Lower lobe of right lung (tissue), 2 donors: ENCODE results near the gene TMEM92. TPM values are rescaled to one million over a fixed set of nuclear protein-coding genes. Genes with fewer than 3 reads are reported as not detected.
"Not testable (repeated sequence)": the region's sequence is repeated elsewhere in the genome, so short reads cannot be mapped to it uniquely, and the experiment has no call there.

ENCODE experiments used
- ATAC-seq, 2 donors: fragments of 200-7000 bp; cut with Tn5 transposase; one replicate each; pipeline ENCODE4 v1.9.1; 2020 to 2022; ENCODE audit warnings: mild to moderate bottlenecking in 2 of 2, moderate library complexity in 2 of 2
- DNase-seq: peaks from one replicate; pipeline ENCODE4 v3.0.0-alpha.2; 2020
- H3K27ac ChIP-seq: fragments of 200-600 bp; one replicate; pipeline ENCODE4 v1.8.0; 2022
- H3K27me3 ChIP-seq: fragments of 200-600 bp; one replicate; pipeline ENCODE4 v1.8.0; 2022; ENCODE audit warnings: low read depth
- H3K36me3 ChIP-seq: fragments of 200-600 bp; one replicate; pipeline ENCODE4 v1.8.0; 2022; ENCODE audit warnings: mild to moderate bottlenecking
- H3K4me1 ChIP-seq: fragments of 200-600 bp; one replicate; pipeline ENCODE4 v1.8.0; 2022
- H3K4me3 ChIP-seq: fragments of 200-600 bp; one replicate; pipeline ENCODE4 v1.8.0; 2022; ENCODE audit warnings: mild to moderate bottlenecking
- H3K9me3 ChIP-seq: fragments of 200-600 bp; one replicate; pipeline ENCODE4 v1.8.0; 2022
- CTCF ChIP-seq: fragments of 200-600 bp; IDR thresholded peaks from one replicate; pipeline ENCODE4 v1.8.0; 2022; ENCODE audit warnings: antibody characterized with exemption, mild to moderate bottlenecking
- intact Hi-C: fragments of 100-400 bp; cut with DNase I; formaldehyde crosslinking; loops from one replicate; pipeline ENCODE4 v1.11.0; 2022
- total RNA-seq: library from RNA; stranded (reverse); fragmentation: NEBNext Ultra II Directional; extraction: Animal tissue kit (Norgen Biotek cat#: 25700); gene quantifications from one replicate; pipeline ENCODE4 v1.2.1, GENCODE V29; 2021
- donor health status: DM: no; HTN: yes; CAD: no; lungs with severe emphysema.

TMEM92 gene
- total RNA-seq, 1 donor from 2014 or later: 9.2 TPM

GRCh38 chr17:50297407-50297865 is 23.2 kb downstream of the TMEM92 start:
- ATAC-seq (peak; percentile 95), DNase-seq (peak; percentile 88)
- H3K27me3 ChIP-seq: no peaks in the 10 kb centered on the region
- H3K9me3 ChIP-seq: no peaks in the 10 kb centered on the region
- intact Hi-C loops: no loop called here
- no peaks in the 10 kb centered on the region for H3K36me3 ChIP-seq
- no peak overlapping the region for H3K4me3 ChIP-seq
- no peaks in the 10 kb centered on the region for H3K4me1 ChIP-seq
- H3K27ac ChIP-seq: no peak overlapping the region
- peak; percentile 96 for TF ChIP-seq CTCF

GRCh38 chr17:50298018-50298417 is 23.8 kb downstream of the TMEM92 start:
- ATAC-seq (peak in 1 of 2 donors; percentile 8), DNase-seq (no peak)
- H3K9me3 ChIP-seq: no peaks in the 10 kb centered on the region
- no peaks in the 10 kb centered on the region for H3K4me1 ChIP-seq
- H3K36me3 ChIP-seq: no peaks in the 10 kb centered on the region
- TF ChIP-seq CTCF: no peak
- H3K27me3 ChIP-seq: no peaks in the 10 kb centered on the region
- no peak overlapping the region for H3K4me3 ChIP-seq
- intact Hi-C loops: no loop called here
- H3K27ac ChIP-seq: no peak overlapping the region

GRCh38 chr17:50299776-50300175 is 25.5 kb downstream of the TMEM92 start:
- H3K4me1 ChIP-seq: peaks cover 6% of the 10 kb centered on the region
- no peak overlapping the region for H3K4me3 ChIP-seq
- DNase-seq: no peak
- intact Hi-C loops: no loop called here
- no peaks in the 10 kb centered on the region for H3K9me3 ChIP-seq
- TF ChIP-seq CTCF: no peak
- ATAC-seq: no peak
- H3K36me3 ChIP-seq: no peaks in the 10 kb centered on the region
- H3K27me3 ChIP-seq: no peaks in the 10 kb centered on the region
- no peak overlapping the region for H3K27ac ChIP-seq

- H3K9me3 ChIP-seq, DNase-seq, H3K4me3 ChIP-seq, H3K27ac ChIP-seq, H3K36me3 ChIP-seq, ATAC-seq, H3K27me3 ChIP-seq, intact Hi-C loops: not testable (repeated sequence)
- peaks cover 13% of the 10 kb centered on the region for H3K4me1 ChIP-seq
These were observed 26.6 kb downstream of the TMEM92 start for GRCh38 chr17:50300824-50301223.

GRCh38 chr17:50301891-50302584 is 27.8 kb downstream of the TMEM92 start:
- Histone ChIP-seq H3K9me3 (no peaks in the 10 kb centered on the region), H3K27ac (no peak overlapping the region), H3K4me3 (no peak overlapping the region), H3K36me3 (no peaks in the 10 kb centered on the region), H3K4me1 (peaks cover 13% of the 10 kb centered on the region), H3K27me3 (no peaks in the 10 kb centered on the region)
- ATAC-seq: no peak
- no peak for DNase-seq
- intact Hi-C loops: no loop called here
- TF ChIP-seq CTCF: no peak

GRCh38 chr17:50303051-50303450 is 28.8 kb downstream of the TMEM92 start:
- intact Hi-C loops: no loop called here
- no peaks in the 10 kb centered on the region for H3K27me3 ChIP-seq
- H3K27ac ChIP-seq: no peak overlapping the region
- H3K36me3 ChIP-seq: no peaks in the 10 kb centered on the region
- no peaks in the 10 kb centered on the region for H3K9me3 ChIP-seq
- TF ChIP-seq CTCF: no peak
- peaks cover 13% of the 10 kb centered on the region for H3K4me1 ChIP-seq
- H3K4me3 ChIP-seq: no peak overlapping the region
- no peak for ATAC-seq
- no peak for DNase-seq
